ENCODE data around the gene ZNF598.

Gene ZNF598

DNA sequence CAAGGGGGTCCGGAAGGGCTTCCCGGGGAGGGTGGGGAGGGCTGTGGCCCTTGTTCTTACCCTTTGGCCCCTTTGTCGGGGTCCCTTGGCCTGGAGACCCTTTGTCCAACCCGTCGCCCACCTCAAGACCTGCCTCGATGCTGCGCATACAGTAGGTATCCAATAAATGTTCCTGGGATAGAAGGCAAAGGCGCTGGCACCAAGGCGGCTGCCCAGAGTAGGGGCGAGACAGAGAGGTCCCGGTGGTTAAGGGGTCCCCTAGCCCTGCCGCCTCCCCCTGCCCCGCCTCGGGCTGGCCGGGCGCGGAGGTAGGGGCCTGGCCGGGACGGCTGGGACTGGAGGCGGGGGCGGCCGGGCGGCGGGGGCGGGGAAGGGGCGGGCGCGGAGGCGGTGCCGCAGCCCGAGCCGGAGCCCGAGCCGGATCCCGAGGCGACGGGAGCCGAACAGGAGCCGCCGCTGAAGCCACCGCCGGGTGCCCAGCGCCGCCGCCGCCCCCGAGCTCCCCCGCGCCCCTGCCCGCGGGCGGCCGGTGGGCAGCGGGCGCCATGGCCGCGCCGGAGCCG lies 16.9 kb upstream of the ZNF598 start, which contains the start of gene NHERF2:
NHERF2 (plus strand) TSS at position 442 of the 563 bp plus-strand sequence; CDS start at position 546, 104 bp downstream.
- DNase-seq: peak; percentile 62

DNA sequence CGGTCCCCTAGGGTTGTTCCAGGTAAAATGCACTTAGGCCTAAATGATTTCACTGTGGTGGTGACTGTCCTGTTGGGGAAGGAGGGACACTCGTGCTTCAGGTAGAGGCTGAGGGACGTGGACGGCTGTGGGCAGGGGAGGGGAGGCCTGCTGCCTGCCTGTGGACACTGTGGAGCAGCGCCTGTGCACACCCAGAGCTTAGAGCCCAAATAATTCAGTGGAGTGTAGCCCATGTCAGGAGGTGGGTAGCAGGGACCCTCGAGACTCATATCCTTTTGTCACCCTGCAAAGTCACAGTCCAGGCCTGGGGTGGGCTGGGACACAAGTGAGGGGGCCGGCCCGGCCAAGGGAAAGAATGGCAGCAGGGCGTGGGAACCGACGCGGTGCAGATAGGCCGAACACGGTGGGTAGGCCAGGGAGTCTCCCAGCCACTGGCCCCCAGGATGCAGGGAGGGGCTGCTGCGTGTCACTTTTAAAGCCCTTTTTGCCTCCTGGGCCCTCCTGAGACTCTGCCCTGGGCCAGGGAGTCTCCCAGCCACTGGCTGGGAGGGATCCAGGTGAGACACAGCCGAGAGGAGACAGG lies 16.3 kb upstream of the ZNF598 start:
- H3K4me1 Mint-ChIP-seq: peaks cover 35% of the 10 kb centered on the region
- peaks cover 50% of the 10 kb centered on the region for H3K27me3 Mint-ChIP-seq (ENCODE audit: low read depth, poor library complexity)
- TF ChIP-seq, protein P1, sequence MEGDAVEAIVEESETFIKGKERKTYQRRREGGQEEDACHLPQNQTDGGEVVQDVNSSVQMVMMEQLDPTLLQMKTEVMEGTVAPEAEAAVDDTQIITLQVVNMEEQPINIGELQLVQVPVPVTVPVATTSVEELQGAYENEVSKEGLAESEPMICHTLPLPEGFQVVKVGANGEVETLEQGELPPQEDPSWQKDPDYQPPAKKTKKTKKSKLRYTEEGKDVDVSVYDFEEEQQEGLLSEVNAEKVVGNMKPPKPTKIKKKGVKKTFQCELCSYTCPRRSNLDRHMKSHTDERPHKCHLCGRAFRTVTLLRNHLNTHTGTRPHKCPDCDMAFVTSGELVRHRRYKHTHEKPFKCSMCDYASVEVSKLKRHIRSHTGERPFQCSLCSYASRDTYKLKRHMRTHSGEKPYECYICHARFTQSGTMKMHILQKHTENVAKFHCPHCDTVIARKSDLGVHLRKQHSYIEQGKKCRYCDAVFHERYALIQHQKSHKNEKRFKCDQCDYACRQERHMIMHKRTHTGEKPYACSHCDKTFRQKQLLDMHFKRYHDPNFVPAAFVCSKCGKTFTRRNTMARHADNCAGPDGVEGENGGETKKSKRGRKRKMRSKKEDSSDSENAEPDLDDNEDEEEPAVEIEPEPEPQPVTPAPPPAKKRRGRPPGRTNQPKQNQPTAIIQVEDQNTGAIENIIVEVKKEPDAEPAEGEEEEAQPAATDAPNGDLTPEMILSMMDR (IDR thresholded peaks at IDR 0.05): no peak
- H3K36me3 Mint-ChIP-seq (ENCODE audit: low read depth): no peaks in the 10 kb centered on the region
- peak overlapping the region; percentile 54 for H3K4me3 Mint-ChIP-seq
- DNase-seq: no peak
- no peak overlapping the region for H3K27ac Mint-ChIP-seq
- no peaks in the 10 kb centered on the region for H3K9me3 Mint-ChIP-seq

More for the DNA sequence above, 16.9 kb upstream of the ZNF598 start, which contains the start of gene NHERF2:
- Mint-ChIP-seq H3K4me1 (peaks cover 35% of the 10 kb centered on the region), H3K27me3 (ENCODE audit: low read depth, poor library complexity) (peaks cover 44% of the 10 kb centered on the region), H3K36me3 (ENCODE audit: low read depth) (no peaks in the 10 kb centered on the region), H3K4me3 (peak within 1 kb of the TSS; percentile 80), H3K27ac (no peak within 1 kb of the TSS), H3K9me3 (no peaks in the 10 kb centered on the region)
- TF ChIP-seq, protein P1 (IDR thresholded peaks at IDR 0.05): no peak

DNA sequence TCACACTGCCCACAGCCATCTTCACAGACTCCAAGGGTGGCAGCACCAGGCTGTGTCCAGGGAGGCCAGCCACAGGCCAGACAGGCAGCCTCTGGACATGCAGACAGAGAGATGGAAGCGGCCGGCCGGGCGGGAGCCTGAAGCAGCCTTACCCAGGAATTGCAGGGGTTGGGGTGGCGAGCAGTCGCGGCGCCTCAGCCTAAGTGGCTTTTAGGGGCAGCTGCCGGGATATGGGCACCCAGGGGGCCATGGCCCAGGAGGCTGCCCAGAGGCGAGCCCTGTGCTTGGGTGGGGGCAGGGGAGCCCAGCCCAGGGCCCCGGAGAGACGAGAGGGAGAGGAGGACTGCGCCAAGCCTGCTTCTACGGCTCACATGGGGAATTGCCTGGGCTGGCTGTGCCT lies 15.6 kb upstream of the ZNF598 start:
- no peak for DNase-seq

DNA sequence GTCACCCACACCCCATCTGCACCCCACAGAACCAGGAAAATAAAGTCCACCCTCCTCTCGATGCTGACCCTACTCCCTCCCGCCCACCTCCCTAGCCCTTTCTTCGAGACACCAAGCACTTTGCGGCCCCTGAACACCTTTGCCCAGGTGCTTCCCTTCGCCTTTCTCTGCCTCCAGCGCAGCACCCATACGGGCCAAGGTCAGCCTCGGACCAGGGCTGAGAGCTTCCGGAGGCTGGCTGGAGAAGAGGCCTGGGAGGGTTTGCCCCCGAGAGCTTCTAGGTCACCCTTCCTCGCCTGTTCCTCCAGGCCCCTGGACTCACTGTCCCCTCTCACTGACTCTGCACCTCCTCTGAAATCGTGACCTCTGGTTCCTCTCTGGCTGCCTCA lies 14.4 kb upstream of the ZNF598 start:
- Mint-ChIP-seq H3K27me3 (ENCODE audit: low read depth, poor library complexity) (peaks cover 54% of the 10 kb centered on the region), H3K36me3 (ENCODE audit: low read depth) (no peaks in the 10 kb centered on the region), H3K9me3 (no peaks in the 10 kb centered on the region), H3K4me3 (peak overlapping the region; percentile 67), H3K4me1 (peaks cover 34% of the 10 kb centered on the region), H3K27ac (no peak overlapping the region)
- DNase-seq: no peak
- TF ChIP-seq, protein P1 (IDR thresholded peaks at IDR 0.05): no peak

More for the DNA sequence above, 15.6 kb upstream of the ZNF598 start:
- no peak overlapping the region for H3K27ac Mint-ChIP-seq
- peaks cover 57% of the 10 kb centered on the region for H3K27me3 Mint-ChIP-seq (ENCODE audit: low read depth, poor library complexity)
- TF ChIP-seq, protein P1 (IDR thresholded peaks at IDR 0.05): no peak
- no peaks in the 10 kb centered on the region for H3K9me3 Mint-ChIP-seq
- H3K4me1 Mint-ChIP-seq: peaks cover 35% of the 10 kb centered on the region
- H3K36me3 Mint-ChIP-seq (ENCODE audit: low read depth): no peaks in the 10 kb centered on the region
- H3K4me3 Mint-ChIP-seq: no peak overlapping the region

DNA sequence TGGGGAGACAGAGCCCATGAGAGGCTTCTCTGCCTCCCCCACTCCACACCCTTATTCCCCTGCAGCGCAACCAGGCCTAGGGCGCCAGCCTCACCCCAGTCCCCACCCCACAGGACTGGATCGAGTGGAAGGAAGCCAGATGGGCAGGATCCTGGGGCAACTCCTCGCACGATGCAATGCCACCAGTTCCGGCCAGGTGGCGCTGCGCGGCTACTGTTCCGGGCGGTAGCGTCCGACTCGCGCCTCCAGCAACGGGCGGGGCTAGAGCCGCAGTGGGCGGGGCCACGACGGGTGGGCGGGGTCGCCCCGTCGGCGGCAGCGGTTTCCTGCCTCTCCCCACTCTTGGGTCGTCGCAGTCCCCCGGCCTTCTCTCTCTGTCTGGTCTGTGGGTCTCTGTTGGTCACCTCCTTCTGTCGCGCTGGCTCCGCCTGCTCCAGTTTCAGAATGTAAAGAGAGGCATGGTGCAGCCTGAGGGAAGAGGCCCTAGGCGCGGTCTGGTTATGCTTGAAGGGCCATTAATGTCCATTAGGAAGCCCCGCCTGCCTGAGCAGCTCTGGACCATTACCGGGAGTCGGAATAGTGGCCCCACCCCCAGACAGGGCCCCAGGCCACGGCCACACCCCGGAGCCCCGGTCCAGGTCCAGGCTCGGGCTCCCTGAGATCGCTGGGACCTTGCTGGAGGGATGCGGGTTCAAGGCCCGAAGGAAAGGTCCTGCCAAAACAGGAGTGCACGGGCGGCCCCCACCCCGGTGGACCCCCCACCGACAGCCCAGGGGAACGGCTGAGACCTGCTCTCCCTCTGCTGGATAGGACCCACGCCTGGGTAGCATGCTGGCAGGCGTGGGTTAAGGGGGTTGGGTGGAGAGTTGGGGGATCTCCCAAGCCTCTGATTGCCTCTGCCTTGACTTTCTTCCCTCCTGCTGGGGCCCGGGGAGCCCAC lies 13.7 kb upstream of the ZNF598 start:
- DNase-seq: peak; percentile 99
- H3K4me1 Mint-ChIP-seq: peaks cover 30% of the 10 kb centered on the region
- peaks cover 53% of the 10 kb centered on the region for H3K27me3 Mint-ChIP-seq (ENCODE audit: low read depth, poor library complexity)
- peak overlapping the region; percentile 81 for H3K4me3 Mint-ChIP-seq
- TF ChIP-seq, protein P1 (IDR thresholded peaks at IDR 0.05): peak; percentile 95
- no peaks in the 10 kb centered on the region for H3K36me3 Mint-ChIP-seq (ENCODE audit: low read depth)
- no peaks in the 10 kb centered on the region for H3K9me3 Mint-ChIP-seq
- peak overlapping the region; percentile 85 for H3K27ac Mint-ChIP-seq

All from nephron progenitor cell (in vitro differentiated cells).